Measurements from ENCODE around the gene SPIN1. TPM values are rescaled to one million over a fixed set of nuclear protein-coding genes. Genes with fewer than 3 reads are reported as not detected.
A peak's percentile ranks its signal among the peaks of the same experiment; 100 is the strongest.

Gene SPIN1
- total RNA-seq, 1 donor from 2014 or later, result 85.8 TPM

DNA sequence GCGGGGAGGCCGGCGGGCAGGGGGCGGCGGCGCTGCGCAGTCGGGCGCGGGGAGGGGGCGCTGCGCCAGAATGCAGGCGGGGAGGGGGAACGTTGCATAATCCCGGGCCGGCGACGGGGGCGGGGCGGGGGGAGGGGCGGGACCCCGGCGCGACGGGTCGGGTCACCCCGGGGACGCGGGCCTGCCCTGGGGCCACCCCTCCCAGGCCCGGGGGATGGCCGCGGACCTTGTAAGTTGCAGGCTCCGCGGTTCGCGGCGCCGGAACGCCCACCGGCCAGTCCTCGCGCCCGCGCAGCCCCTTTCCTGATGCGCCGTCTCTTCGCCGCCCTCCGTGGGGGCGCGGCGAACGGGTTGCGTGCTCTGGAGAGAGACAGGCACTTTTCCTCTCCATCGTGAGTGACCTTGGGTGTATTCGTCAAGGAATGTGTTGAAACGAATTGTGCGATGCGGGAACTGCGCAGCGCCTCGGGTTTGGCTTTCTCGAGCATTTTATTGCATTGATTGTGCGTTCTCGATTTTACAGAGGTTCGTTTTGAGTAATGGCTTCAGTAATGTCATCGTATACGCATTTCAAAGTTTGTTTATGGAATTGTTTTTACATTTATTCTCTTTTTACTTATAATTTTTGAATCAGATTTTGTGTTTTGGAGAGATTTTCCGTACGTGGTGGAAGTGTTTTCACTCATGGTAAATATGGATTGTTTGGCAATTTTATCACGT, 802 bp downstream of the SPIN1 start:
- peak; percentile 29 for DNase-seq (ENCODE audit: low spot score)

DNA sequence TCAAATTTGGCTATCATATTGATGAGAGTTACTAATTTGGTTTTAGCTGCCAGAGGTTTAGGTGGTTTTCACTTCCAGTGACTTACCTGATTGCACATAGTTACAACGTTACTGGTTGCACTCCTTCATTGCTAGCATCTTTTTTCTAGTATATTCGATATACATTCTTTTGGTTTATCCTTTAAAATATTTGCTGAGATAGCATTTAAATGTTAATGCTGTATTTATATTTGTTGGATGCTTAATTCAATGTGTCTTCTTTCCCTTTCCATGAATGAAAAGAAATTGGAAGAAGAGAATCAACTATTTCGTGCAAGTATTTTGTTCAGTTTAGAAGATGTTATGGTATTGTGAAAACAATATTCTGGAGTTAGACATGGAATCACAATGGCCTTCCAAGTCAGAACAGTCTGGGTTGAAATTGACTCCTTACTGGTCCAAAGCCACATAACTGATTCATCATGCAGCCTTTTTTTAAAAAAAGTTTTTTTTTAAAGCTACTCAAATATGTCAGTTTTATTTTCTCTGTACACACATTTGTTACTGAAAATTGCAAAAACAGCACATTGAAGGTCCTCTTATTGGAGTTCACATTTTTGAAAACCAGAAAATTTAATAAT, 2.2 kb downstream of the SPIN1 start:
- no peak for DNase-seq (ENCODE audit: low spot score)

- DNase-seq (ENCODE audit: low spot score), result no peak
These were observed 3.0 kb downstream of the SPIN1 start for GRCh38 chr9:88391236-88391635.

- no peak for DNase-seq (ENCODE audit: low spot score)
These were observed 3.7 kb downstream of the SPIN1 start for GRCh38 chr9:88391921-88392320.

DNA sequence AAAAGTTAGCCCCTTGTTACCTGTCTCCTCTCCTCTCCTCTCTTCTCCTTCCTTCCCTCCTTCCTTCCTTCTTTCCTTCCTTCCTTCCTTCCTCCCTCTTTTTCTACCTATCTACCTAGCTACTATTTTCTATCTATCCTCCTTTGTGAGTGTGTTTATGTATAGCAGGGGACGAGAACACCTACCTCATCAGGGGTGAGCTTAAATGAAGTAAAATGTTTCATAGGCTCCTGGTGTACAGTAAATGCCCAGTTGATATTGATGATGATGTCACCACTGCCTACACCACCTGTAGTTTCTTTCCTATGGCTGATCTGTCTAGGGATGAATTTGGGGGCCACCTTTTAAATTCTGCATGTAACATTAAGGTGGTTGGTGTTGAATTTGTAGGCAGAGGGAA, 4.3 kb downstream of the SPIN1 start:
- DNase-seq (ENCODE audit: low spot score), result no peak

DNA sequence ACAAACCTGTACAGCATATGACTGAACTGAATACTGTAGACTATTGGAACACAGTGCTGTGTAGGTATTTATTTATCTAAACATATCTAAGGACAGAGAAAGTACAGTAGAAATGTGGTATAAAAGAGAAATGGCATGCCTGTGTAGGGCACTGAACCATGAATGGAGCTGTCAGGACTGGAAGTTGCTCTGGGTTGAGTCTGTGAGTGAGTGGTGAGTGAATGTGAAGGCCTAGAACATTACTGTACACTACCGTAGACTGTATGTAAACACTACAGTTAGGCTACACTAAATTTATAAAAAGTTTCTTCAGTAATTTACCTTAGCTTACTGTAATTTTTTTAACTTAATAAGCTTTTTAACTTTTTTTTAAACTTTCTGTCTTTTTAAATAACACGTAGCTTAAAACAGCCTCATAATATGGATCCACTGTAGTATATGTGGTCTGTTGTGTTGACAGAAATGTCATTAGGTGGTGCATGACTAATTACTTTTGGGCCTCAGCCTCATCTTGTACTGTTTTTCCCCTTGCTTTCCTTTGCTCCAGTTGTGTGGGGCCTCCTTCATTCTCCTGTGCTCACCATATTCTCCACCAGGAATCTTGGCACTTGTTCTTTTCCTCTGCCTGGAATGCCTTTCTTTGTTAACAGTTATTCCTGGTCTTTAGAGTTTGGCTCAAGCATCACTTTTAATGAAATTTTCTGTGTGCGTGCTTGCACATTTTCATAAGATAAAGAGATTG, 8.8 kb downstream of the SPIN1 start:
- DNase-seq (ENCODE audit: low spot score), result no peak

GRCh38 chr9:88398016-88398415, 9.8 kb downstream of the SPIN1 start:
- no peak for DNase-seq (ENCODE audit: low spot score)

DNA sequence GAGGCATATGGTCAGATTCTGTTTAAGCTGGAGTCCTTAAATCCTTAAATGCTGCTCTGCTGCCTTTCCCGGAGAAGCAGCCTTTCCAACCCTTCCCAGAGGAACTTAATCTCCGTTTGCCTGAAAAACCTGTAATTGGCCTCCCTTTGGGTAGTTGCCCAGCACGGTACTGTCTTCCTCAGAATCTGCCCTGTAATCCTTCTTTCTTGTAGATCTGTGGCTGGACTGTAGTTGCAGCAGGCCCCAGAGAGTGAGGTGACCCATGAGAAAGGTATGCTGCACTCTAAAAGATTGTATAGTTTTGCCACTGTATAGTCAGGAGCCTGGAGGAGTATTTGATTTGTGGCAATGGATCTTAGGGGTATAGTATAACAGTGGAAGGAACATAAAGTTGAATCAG, 11.7 kb downstream of the SPIN1 start:
- no peak for DNase-seq (ENCODE audit: low spot score)

DNA sequence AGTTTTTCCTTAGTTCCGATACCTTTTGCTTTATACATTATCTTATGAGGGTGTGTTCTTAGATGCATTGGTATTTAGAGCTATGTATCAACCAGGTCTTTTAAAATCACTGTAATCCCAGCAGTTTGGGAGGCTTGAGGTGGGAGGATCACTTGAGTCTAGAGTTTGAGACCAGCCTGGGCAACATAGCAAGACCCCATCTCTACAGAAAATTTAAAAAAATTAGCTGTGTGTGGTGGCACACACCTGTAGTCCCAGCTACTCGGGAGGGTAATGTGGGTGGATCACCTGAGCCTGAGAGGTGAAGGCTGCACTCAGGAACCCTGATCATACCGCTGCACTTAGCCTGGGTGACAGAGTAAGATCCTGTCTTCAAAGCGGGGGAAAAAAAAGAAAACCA, 15.1 kb downstream of the SPIN1 start:
- DNase-seq (ENCODE audit: low spot score), result no peak

DNA sequence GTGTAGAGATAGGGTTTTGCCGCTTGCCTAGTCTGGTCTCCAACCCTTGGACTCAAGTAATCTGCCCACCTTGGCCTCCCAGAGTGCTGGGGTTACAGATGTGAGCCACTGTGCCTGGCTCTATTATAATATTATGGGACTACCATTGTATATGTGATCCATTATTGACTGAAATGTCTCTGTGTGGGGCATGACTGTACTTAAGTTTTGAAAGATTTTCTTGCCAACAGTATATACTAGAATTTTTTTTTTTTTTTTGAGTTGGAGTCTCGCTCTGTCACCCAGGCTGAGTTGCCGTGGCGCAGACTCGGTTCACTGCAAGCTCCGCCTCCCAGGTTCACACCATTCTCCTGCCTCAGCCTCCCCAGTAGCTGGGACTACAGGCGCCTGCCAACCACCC, 17.8 kb downstream of the SPIN1 start:
- DNase-seq (ENCODE audit: low spot score), result no peak

DNA sequence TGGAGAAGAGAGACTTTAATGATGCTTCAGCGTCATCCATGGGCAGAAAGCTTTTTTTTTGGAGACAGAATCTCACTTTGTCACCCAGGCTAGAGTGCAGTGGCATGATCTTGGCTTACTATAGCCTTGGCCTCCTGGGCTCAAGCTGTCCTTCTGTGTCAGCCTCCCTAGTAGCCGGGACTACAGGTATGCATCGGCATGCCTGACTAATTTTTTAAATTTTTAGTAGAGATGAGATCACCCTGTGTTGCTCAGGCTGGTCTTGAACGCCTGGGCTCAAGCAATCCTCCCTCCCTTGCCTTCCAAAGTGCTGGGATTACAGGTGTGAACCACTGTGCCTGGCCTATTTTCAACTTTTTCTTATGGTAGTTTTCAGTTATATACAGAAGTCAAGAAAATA, 23.2 kb downstream of the SPIN1 start:
- no peak for DNase-seq (ENCODE audit: low spot score)

GRCh38 chr9:88414298-88414697, 26.1 kb downstream of the SPIN1 start:
- DNase-seq (ENCODE audit: low spot score), result no peak

DNA sequence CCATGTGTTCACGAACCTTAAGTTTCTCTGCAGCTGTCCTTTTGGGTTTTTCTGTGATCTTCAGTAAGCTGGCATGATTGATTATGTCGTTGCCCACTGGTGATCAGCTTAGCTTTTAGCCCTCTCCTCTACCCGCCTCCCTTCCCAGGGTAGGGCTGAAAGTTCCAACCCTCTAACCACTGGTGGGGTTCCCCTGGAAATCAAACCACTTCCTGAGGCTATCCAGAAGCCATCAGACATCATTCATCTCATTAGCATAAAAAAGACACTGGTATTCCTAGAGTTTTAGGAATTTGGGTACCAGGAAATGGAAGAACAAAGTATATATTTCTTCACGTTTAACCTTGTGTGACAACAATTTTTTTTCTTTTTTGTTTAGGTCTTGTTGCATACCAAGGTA, 29.8 kb downstream of the SPIN1 start:
- DNase-seq (ENCODE audit: low spot score), result no peak

DNA sequence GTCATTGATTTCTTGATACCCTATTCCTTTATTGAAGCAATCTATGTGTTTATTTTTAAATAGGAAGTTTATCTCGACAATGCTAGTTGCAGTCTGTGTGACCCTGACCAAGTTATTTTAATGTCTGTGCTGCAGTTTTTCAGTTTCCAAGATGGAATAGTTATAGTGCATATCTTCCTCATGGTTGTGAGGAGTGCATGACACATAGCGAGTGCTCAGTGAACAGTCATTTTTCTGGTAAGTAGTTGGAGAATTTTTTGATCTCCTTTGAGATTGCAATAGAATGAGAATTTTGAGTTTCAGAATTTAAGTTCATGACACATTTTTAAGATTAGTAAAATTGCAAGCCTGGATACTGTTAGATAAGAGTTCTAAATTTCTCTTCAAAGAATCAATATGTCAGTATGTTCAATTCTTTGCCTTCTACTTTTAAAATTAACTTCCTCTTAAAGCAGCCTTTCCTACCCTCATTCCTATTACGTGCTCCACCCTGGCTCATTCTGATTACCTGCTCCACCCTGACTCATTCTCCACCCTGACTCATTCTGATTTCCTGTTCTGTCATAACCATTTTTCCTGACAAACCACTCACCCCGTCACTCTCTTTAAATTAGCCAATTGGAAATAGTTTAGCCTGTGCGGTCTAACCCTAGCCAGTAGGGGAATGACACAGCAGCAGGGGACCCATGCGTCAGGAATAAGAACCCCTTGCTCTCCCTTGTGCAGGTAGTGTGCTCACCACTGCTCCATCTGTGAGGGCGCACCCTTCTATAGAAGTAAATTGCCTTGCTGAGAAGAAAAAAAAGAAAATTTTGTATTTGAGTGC, 30.7 kb downstream of the SPIN1 start:
- DNase-seq (ENCODE audit: low spot score), result no peak

DNA sequence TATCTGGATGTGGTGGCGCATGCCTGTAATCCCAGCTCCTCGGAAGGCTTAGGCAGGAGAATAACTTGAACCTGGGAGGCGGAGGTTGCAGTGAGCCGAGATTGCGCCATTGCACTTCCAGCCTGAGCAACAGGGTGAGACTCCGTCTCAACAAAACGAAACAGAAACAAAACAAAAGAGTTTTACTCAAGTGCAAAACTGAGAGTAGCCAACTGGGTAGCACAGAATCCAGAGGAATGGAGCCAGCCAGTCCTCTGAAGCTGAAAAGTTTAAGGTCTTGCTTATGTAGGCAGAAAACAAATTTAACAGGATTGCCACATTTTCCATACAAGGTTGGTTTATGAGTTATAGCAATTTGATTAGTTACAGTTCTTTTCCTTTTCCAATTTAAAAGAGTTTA, 32.0 kb downstream of the SPIN1 start:
- DNase-seq (ENCODE audit: low spot score), result no peak

DNA sequence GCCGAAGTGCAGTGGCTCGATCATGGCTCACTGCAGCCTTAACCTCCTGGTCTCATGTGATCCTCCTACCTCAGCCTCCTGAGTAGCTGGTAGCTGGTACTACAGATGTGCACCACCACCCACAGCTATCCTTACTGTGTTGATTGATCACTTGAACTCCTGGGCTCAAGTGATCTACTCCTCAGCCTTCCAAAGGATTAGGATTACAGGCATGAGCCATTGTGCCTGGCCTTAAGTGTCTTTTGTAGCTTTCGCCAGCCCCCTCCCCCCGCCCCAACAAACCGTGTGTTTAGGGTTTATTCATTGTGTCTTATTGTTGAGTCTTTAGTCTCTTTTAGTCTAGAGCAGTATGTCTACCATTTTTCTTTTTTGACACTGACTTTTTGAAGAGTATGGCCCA, 33.1 kb downstream of the SPIN1 start:
- no peak for DNase-seq (ENCODE audit: low spot score)

DNA sequence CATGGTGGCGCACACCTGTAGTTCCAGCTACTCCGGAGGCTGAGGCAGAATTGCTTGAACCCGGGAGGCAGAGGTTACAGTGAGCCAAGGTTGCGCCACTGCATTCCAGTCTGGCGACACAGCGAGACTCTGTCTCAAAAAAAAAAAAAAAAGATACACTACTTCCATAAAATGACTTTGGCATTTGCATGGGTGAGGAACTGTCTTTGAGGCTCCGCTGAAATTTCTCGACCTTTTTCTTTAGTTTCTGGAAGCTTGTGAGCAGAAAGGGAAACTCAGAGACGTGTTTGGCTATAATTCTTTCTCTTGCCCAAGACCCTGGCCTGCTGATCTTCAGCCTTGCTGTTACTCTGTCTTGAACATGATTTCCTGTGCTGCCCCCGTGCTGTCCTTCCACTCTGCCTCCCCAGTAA, 37.3 kb downstream of the SPIN1 start:
- DNase-seq (ENCODE audit: low spot score), result no peak

DNA sequence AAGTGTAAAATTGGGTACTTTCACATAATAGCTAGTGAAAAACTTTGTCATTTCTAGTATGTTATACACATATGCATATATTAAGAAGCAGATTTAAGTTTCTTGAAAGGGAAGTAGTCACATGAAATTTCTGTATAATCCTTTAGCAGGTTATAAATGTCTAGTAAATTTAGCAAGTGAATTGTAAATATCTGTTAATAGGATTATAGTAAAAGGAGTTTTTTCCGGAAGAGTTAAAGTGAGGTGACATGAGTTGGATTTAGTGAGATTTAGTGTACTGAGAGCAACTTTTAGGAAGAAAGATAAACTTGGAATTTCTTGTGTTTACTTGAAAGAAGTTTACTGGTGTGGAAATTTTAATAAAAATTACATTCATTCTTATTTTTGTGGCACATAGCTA, 38.4 kb downstream of the SPIN1 start:
- DNase-seq (ENCODE audit: low spot score), result no peak

- DNase-seq (ENCODE audit: low spot score), result no peak
These were observed 41.6 kb downstream of the SPIN1 start for GRCh38 chr9:88429595-88430430.

- no peak for DNase-seq (ENCODE audit: low spot score)
These were observed 45.5 kb downstream of the SPIN1 start for GRCh38 chr9:88433583-88434255.

DNA sequence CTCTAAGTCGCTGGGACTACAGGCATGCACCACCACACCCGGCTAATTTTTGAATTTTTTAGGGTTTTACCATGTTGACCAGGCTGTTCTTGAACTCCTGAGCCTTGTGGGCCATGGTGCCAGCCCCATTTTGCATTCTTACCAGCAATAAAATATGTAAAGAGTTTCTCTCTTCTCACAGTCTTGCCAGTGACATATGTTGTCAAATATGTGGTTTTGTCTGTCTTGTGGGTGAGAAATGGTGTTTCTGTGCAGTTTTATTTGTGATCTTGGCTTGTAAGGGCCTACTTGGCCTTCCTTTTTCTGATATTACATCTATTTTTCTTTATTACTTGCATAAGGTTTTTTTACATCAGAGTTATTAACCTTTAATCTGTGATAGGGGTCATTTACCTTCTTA, 47.1 kb downstream of the SPIN1 start:
- no peak for DNase-seq (ENCODE audit: low spot score)
